GM12878 (cell line): Measurements from ENCODE around the gene UFSP2. TPM values are rescaled to one million over a fixed set of nuclear protein-coding genes. Genes with fewer than 3 reads are reported as not detected.

ENCODE experiments used
- ATAC-seq: fragments of 200-7000 bp; cut with Tn5 transposase; 3 replicates; pipeline ENCODE4 v1.9.1; 2020; ENCODE audit warnings: mild to moderate bottlenecking, moderate library complexity
- BruUV-seq: library from RNA; stranded (reverse); fragments of 400-500 nt; replicated peaks from 2 replicates; lab custom pipeline; 2021; lab: Mats Ljungman, UMichigan
- CTCF ChIA-PET: fragments of 300-600 bp; sonication (Branson Sonifier 250); formaldehyde crosslinking; extraction: SDS; loops from one replicate; lab custom pipeline; 2021; ENCODE audit warnings: inconsistent platforms; lab: Yijun Ruan, JAX
- POLR2A ChIA-PET: fragments of 350-600 bp; formaldehyde crosslinking; extraction: SDS; loops from one replicate; lab custom pipeline; 2021; ENCODE audit warnings: inconsistent platforms; lab: Charles Lee
- RAD21 ChIA-PET: fragments of 300-600 bp; sonication (Branson Sonifier 250); formaldehyde crosslinking; loops from one replicate; lab custom pipeline; 2023; ENCODE audit warnings: antibody characterized with exemption; ENCODE audit not compliant: unreplicated experiment; lab: Charles Lee
- SMC1A ChIA-PET: fragments of 300-600 bp; sonication (Branson Sonifier 250); formaldehyde crosslinking; loops from one replicate; lab custom pipeline; 2023; ENCODE audit not compliant: unreplicated experiment, uncharacterized antibody; lab: Charles Lee
- DNase-seq: peaks from one replicate; pipeline ENCODE4 v3.0.0-alpha.2; 2011; ENCODE audit warnings: low read depth, low spot score
- FAIRE-seq: peaks from 3 replicates; lab custom pipeline; 2011; peaks lifted over from hg19 to GRCh38; lab: Jason Lieb, UNC
- H2AFZ ChIP-seq: 2 replicates; pipeline ENCODE4 v1.6.0; 2011; ENCODE audit warnings: low read depth, low read length, control low read depth; ENCODE audit not compliant: control insufficient read depth
- H3K27ac ChIP-seq: 2 replicates; pipeline ENCODE4 v1.5.1; 2011; ENCODE audit warnings: control low read depth; ENCODE audit not compliant: control insufficient read depth, insufficient read depth
- H3K27me3 ChIP-seq, 2 experiments: replicated peaks in 1 of 2; 2 replicates each; pipeline versions ENCODE4 v1.6.0 to v1.6.1; 2011; ENCODE audit warnings: low read length in 1 of 2; ENCODE audit not compliant: control insufficient read depth in 2 of 2, insufficient read depth in 2 of 2
- H3K36me3 ChIP-seq, 2 experiments: 2 replicates each; pipeline ENCODE4 v1.5.1; 2011; ENCODE audit warnings: low read length in 1 of 2; ENCODE audit not compliant: control insufficient read depth in 2 of 2, insufficient read depth in 2 of 2
- H3K4me1 ChIP-seq: 2 replicates; pipeline ENCODE4 v1.6.1; 2011; ENCODE audit warnings: mild to moderate bottlenecking, low read length, moderate library complexity, mixed read lengths; ENCODE audit not compliant: control insufficient read depth, insufficient read depth
- H3K4me2 ChIP-seq: 2 replicates; pipeline ENCODE4 v1.6.0; 2011; ENCODE audit warnings: control low read depth; ENCODE audit not compliant: control insufficient read depth, insufficient read depth
- H3K4me3 ChIP-seq: fragments of 200-600 bp; sonication (generic); 2 replicates; pipeline ENCODE4 v1.5.1; 2016
- H3K79me2 ChIP-seq: 2 replicates; pipeline ENCODE4 v1.6.0; 2011; ENCODE audit warnings: low read length; ENCODE audit not compliant: control insufficient read depth, insufficient read depth
- H3K9ac ChIP-seq: 2 replicates; pipeline ENCODE4 v1.8.0; 2011; ENCODE audit warnings: low read length, control low read depth, mixed read lengths; ENCODE audit not compliant: control insufficient read depth, insufficient read depth
- H3K9me3 ChIP-seq: replicated peaks from 3 replicates; pipeline ENCODE4 v1.5.1; 2011; ENCODE audit warnings: mild to moderate bottlenecking, low read length; ENCODE audit not compliant: control insufficient read depth, insufficient read depth
- H4K20me1 ChIP-seq: 2 replicates; pipeline ENCODE4 v1.6.0; 2011; ENCODE audit not compliant: control insufficient read depth, insufficient read depth
- ASH2L ChIP-seq: fragments of 300-600, 200-600 bp; sonication (generic); IDR thresholded peaks from 2 replicates; pipeline ENCODE4 v1.6.1; 2017; ENCODE audit warnings: low read depth, mild to moderate bottlenecking, borderline replicate concordance
- CEBPZ ChIP-seq: fragments of 150-350 bp; IDR thresholded peaks from 2 replicates; pipeline ENCODE4 v1.6.1; 2016; ENCODE audit warnings: low read depth, low read length
- IRF5 ChIP-seq: fragments of 450-650 bp; IDR thresholded peaks from 2 replicates; pipeline ENCODE4 v1.6.1; 2017; ENCODE audit warnings: borderline replicate concordance
- KDM1A ChIP-seq: fragments of 200-600 bp; sonication (generic); IDR thresholded peaks from 2 replicates; pipeline ENCODE4 v1.6.1; 2016; ENCODE audit warnings: borderline replicate concordance
- MYC ChIP-seq: IDR thresholded peaks from 2 replicates; pipeline ENCODE4 v1.6.1; 2011; ENCODE audit warnings: mild to moderate bottlenecking, low read length, moderate library complexity, inconsistent platforms; ENCODE audit not compliant: insufficient read depth, insufficient replicate concordance, insufficient read length, severe bottlenecking
- PBX3 ChIP-seq: IDR thresholded peaks from 2 replicates; pipeline ENCODE4 v1.6.1; 2011; ENCODE audit warnings: mild to moderate bottlenecking, low read depth, low read length, moderate library complexity; ENCODE audit not compliant: insufficient replicate concordance
- RELB ChIP-seq: fragments of 450-650 bp; IDR thresholded peaks from 2 replicates; pipeline ENCODE4 v1.6.1; 2017; ENCODE audit warnings: low read depth, mild to moderate bottlenecking, moderate library complexity
- SREBF2 ChIP-seq: IDR thresholded peaks from 2 replicates; pipeline ENCODE4 v1.6.1; 2012; ENCODE audit warnings: mild to moderate bottlenecking, low read length
- YY1 ChIP-seq: IDR thresholded peaks from 2 replicates; pipeline ENCODE4 v1.6.1; 2011; ENCODE audit warnings: low read depth, mild to moderate bottlenecking, low read length
- ZNF207 ChIP-seq: fragments of 450-650 bp; IDR thresholded peaks from 2 replicates; pipeline ENCODE4 v1.6.1; 2014; ENCODE audit warnings: antibody characterized with exemption, mild to moderate bottlenecking, borderline replicate concordance
- ZSCAN29 ChIP-seq: fragments of 450-650 bp; IDR thresholded peaks from 2 replicates; pipeline ENCODE4 v1.6.1; 2017; ENCODE audit warnings: mild to moderate bottlenecking, moderate library complexity
- WGBS: methylation state at CpG from one replicate; pipeline ENCODE4 v1.1.6; 2016; ENCODE audit warnings: low lambda C conversion rate; ENCODE audit not compliant: insufficient replicate concordance, insufficient coverage; ENCODE audit errors: missing lambda C conversion rate; 5-methylcytosine and 5-hydroxymethylcytosine counted together
- in situ Hi-C: fragments of 300-500 bp; cut with MboI; formaldehyde crosslinking; loops from 9 replicates; pipeline ENCODE4 v1.14.3; 2018; ENCODE audit warnings: mixed read lengths
- intact Hi-C: fragments of 100-400 bp; cut with micrococcal nuclease; formaldehyde crosslinking; loops from one replicate; pipeline ENCODE4 v1.14.2; 2022; ENCODE audit not compliant: unreplicated experiment
- polyA plus RNA-seq, 11 experiments: library from polyadenylated mRNA; depleted of rRNA in 4 of 11; unstranded in 6 of 11; stranded (reverse) in 5 of 11; fragments of >200 nt; fragmentation: Nextera tagmentation in 4 of 11; fragmentation: Illumina TruSeq in 1 of 11; extraction: Ambion mirVana in 4 of 11; extraction: Trizol in 1 of 11; gene quantifications; 1 replicate in 1 of 11; 2 replicates in 10 of 11; pipeline versions ENCODE4 v1.2.1 to v1.2.3, GENCODE V29; 2011 to 2016; ENCODE audit warnings: inconsistent platforms in 2 of 11, missing spikeins in 2 of 11, low read depth in 1 of 11
- total RNA-seq, 4 experiments: library from RNA; depleted of rRNA in 3 of 4; stranded (reverse); fragments of >200 nt in 3 of 4; fragmentation: Illumina TruSeq in 1 of 4; extraction: Trizol in 1 of 4; gene quantifications; 2 replicates each; pipeline versions ENCODE4 v1.2.1 to v1.2.3, GENCODE V29; 2013 to 2021

The UFSP2 gene
- total and polyA plus RNA-seq, 10 of the 15 experiments (the other 5 are each of a cell fraction or from before 2014, with no cell fraction given): 25.4 to 53.1 (median 37.7) TPM

GRCh38 chr4:185382754-185383153 is 43.0 kb downstream of the UFSP2 start (continued):
- no peak for TF ChIP-seq CEBPZ
- TF ChIP-seq, all 136 proteins: peak for 0

- SMC1A ChIA-PET: interaction anchor here (0.6 to 0.8 kb wide), 2 partner anchors 11 to 116 kb away, joined by 3 read pairs; no protein-coding TSS in a partner anchor
- Histone ChIP-seq H3K27me3 (no peaks in the 10 kb centered on the region), H2AFZ (no peak overlapping the region), H3K4me2 (no peak overlapping the region), H3K4me3 (no peak overlapping the region), H3K9me3 (no peaks in the 10 kb centered on the region; the same call in 1 of the 3 replicates), H4K20me1 (no peaks in the 10 kb centered on the region), H3K4me1 (no peaks in the 10 kb centered on the region), H3K36me3 (peaks cover 0 to 3% of the 10 kb centered on the region in 2 experiments; a peak in 1 of 4 replicates), H3K79me2 (no peaks in the 10 kb centered on the region), H3K9ac (no peak overlapping the region), H3K27ac (no peak overlapping the region)
- POLR2A ChIA-PET: no interaction called here
- no peak for ATAC-seq
- WGBS: 60% methylated on average over 4 of the region's 4 CpGs
- RAD21 ChIA-PET: interaction anchor here (1.2 kb wide), 1 partner anchor 75 kb away, joined by 3 read pairs; no protein-coding TSS in a partner anchor
- CTCF ChIA-PET: no interaction called here
- in situ Hi-C loops (no loop called here), intact Hi-C loops (no loop called here)
- DNase-seq: no peak
- no TSS peak for BruUV-seq
- no peak for FAIRE-seq
- TF ChIP-seq KDM1A: no peak
- no peak for TF ChIP-seq MYC
- TF ChIP-seq PBX3: no peak
- no peak for TF ChIP-seq IRF5
- no peak for TF ChIP-seq ZNF207
- no peak for TF ChIP-seq SREBF2
- no peak for TF ChIP-seq RELB
- TF ChIP-seq ASH2L: no peak
- TF ChIP-seq YY1: no peak
- TF ChIP-seq ZSCAN29: no peak
Observed at GRCh38 chr4:185381288-185382196, 44.2 kb downstream of the UFSP2 start.
